Common myeloid progenitor, CD34-positive (primary cell): ENCODE results near the gene SLC19A1.

Experiments used
- CTCF ChIA-PET: fragments of 350-600 bp; sonication (Branson Sonifier 250); formaldehyde crosslinking; loops from one replicate; lab custom pipeline; 2021; ENCODE audit warnings: antibody characterized with exemption; lab: Charles Lee
- POLR2A ChIA-PET: fragments of 350-600 bp; sonication (Branson Sonifier 250); formaldehyde crosslinking; loops from one replicate; lab custom pipeline; 2021; ENCODE audit warnings: antibody characterized with exemption; lab: Charles Lee
- DNase-seq, 3 donors: peaks; one replicate each; pipeline versions ENCODE4 v3.0.0 to v3.0.0-alpha.2; 2013
- H3K27ac ChIP-seq, 2 experiments: 1 replicate in 1 of 2; 2 replicates in 1 of 2; pipeline ENCODE4 v1.7.0; 2013; ENCODE audit warnings: inconsistent platforms in 2 of 2, low read length in 2 of 2, mild to moderate bottlenecking in 2 of 2, low read depth in 1 of 2, moderate library complexity in 1 of 2; ENCODE audit not compliant: severe bottlenecking in 2 of 2, insufficient read depth in 1 of 2, poor library complexity in 1 of 2
- H3K27me3 ChIP-seq, 5 experiments: replicated peaks in 2 of 5; 1 replicate in 3 of 5; 2 replicates in 2 of 5; pipeline versions ENCODE4 v1.6.1 to v1.7.0; 2013; ENCODE audit warnings: low read length in 4 of 5, mild to moderate bottlenecking in 2 of 5, moderate library complexity in 2 of 5, inconsistent platforms in 1 of 5; ENCODE audit not compliant: insufficient read depth in 5 of 5, control insufficient read depth in 4 of 5
- H3K36me3 ChIP-seq, 4 experiments: 1 replicate in 2 of 4; 2 replicates in 2 of 4; pipeline versions ENCODE4 v1.6.1 to v1.7.0; 2013; ENCODE audit warnings: low read length in 3 of 4, control low read depth in 1 of 4, mild to moderate bottlenecking in 1 of 4; ENCODE audit not compliant: control insufficient read depth in 4 of 4, insufficient read depth in 4 of 4
- H3K4me1 ChIP-seq, 4 experiments: 1 replicate in 3 of 4; 2 replicates in 1 of 4; pipeline versions ENCODE4 v1.6.1 to v1.7.1; 2013; ENCODE audit warnings: low read length in 3 of 4, mild to moderate bottlenecking in 3 of 4, control low read depth in 1 of 4, inconsistent platforms in 1 of 4, moderate library complexity in 1 of 4; ENCODE audit not compliant: control insufficient read depth in 4 of 4, insufficient read depth in 4 of 4; ENCODE audit errors: control extremely low read depth in 1 of 4
- H3K4me3 ChIP-seq, 7 experiments: 1 replicate in 4 of 7; 2 replicates in 3 of 7; pipeline versions ENCODE4 v1.5.1 to v1.7.0; 2013; ENCODE audit warnings: mild to moderate bottlenecking in 7 of 7, low read length in 6 of 7, moderate library complexity in 6 of 7, inconsistent platforms in 2 of 7, low read depth in 2 of 7, control low read depth in 1 of 7; ENCODE audit not compliant: insufficient read depth in 4 of 7, control insufficient read depth in 1 of 7; ENCODE audit errors: extremely low read depth in 1 of 7
- H3K9me3 ChIP-seq, 5 experiments: 1 replicate in 4 of 5; 2 replicates in 1 of 5; pipeline versions ENCODE4 v1.6.1 to v1.7.1; 2013; ENCODE audit warnings: low read length in 4 of 5, mild to moderate bottlenecking in 2 of 5, inconsistent platforms in 1 of 5, low read depth in 1 of 5, moderate library complexity in 1 of 5; ENCODE audit not compliant: control insufficient read depth in 4 of 5, insufficient read depth in 2 of 5; ENCODE audit errors: control extremely low read depth in 1 of 5
- WGBS: methylation state at CpG from one replicate; pipeline ENCODE4 v1.1.5; 2013; ENCODE audit not compliant: insufficient coverage; 5-methylcytosine and 5-hydroxymethylcytosine counted together

Gene SLC19A1

DNA sequence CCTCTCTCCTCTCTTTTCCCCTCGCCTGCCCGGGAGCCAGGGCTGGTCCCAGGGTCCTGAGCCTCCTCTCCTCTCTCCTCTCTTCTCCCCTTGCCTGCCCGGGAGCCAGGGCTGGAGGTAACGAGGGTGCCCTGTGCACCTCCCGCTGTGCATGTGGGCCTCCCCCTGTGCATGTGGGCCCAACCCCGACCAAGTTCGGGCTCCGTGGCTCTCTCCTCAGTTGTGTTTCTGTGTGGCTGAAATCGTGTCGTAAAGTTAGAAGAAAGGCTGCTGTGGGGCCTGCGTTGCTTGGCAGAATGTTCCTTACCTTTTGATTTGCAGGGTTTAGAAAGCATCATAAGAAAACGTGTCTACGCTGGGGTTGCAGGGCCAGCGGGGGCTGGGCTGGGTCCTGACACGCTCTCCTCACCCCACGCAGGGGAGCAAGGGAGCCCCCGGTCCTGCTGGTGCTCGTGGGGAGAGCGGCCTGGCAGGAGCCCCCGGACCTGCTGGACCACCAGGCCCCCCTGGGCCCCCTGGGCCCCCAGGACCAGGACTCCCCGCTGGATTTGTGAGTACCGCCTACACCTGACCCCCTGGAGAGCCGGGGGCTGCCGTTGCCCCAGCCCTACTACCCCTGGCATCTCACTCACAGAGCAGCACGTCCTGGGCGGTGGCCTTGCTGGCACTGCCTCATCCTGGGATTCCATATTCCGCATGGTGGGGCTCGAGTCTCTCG is 55.6 kb downstream of the SLC19A1 start:
- no peak for DNase-seq
- 95% methylated on average over 26 of the region's 29 CpGs for WGBS
- CTCF ChIA-PET = no interaction called here

DNA sequence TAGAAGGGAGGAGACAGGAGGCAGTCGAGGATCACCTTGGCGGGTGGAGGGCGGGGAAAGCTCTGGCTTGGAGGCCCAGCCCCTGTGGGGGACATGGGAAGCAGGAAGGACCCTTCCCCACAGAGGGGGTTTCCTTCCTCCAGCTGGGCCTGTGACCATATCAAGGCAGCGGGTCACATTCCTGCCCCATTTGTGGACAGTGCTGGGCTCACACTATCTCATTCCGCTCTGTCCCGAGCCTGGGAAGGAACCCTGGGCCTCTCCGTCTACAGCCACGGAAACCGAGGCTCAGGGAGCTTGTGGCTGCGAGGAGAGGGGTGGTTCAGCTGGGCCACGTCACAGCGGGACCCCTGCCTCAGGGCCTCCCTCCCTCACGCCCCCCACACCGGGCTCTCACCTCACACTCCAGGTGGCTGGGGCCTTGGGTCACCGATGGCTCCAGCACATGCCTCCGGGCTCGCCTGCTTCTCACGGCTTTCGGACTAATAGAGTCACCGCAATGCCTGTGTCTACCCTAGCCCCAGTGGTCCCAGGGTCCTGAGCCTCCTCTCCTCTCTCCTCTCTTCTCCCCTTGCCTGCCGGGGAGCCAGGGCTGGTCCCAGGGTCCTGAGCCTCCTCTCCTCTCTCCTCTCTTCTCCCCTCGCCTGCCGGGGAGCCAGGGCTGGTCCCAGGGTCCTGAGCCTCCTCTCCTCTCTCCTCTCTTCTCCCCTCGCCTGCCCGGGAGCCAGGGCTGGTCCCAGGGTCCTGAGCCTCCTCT is 56.4 kb downstream of the SLC19A1 start:
- Histone ChIP-seq H3K36me3 (no peaks in the 10 kb centered on the region), H3K9me3 (no peaks in the 10 kb centered on the region), H3K4me1 (peaks cover 0 to 34% (median 19%) of the 10 kb centered on the region in 4 experiments), H3K4me3 (no peak overlapping the region), H3K27ac (no peak overlapping the region), H3K27me3 (no peaks in the 10 kb centered on the region)
- CTCF ChIA-PET = interaction anchor here (0.5 kb wide), 1 partner anchor 180 kb away, joined by 3 read pairs; no protein-coding TSS in a partner anchor
- no peak for DNase-seq
- POLR2A ChIA-PET = no interaction called here
- over 99% methylated on average over 23 of the region's 25 CpGs for WGBS

More for the DNA sequence above, 55.6 kb downstream of the SLC19A1 start:
- Histone ChIP-seq H3K27ac (no peak overlapping the region), H3K36me3 (no peaks in the 10 kb centered on the region), H3K4me1 (peaks cover 0 to 36% (median 19%) of the 10 kb centered on the region in 4 experiments), H3K4me3 (no peak overlapping the region), H3K9me3 (no peaks in the 10 kb centered on the region), H3K27me3 (no peaks in the 10 kb centered on the region)
- POLR2A ChIA-PET = no interaction called here

DNA sequence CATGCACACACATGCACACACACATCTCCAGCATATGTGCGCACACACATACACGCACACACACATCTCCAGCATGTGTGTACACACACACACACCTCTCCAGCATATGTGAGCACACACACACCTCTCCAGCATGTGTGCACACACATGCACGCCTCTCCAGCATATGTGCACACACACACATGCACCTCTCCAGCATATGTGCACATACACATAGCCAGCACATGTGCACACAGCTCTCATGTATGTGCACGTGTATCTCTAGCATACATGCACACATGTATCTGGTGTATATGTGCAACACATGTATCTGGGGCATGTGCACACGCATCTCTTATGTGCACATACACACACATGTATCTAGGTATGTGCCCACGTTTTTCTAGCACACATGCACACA is 57.9 kb downstream of the SLC19A1 start:
- POLR2A ChIA-PET = no interaction called here
- CTCF ChIA-PET = no interaction called here
- H3K4me3 ChIP-seq = no peak overlapping the region
- no peaks in the 10 kb centered on the region for H3K27me3 ChIP-seq
- H3K27ac ChIP-seq = no peak overlapping the region
- DNase-seq = no peak
- H3K36me3 ChIP-seq = no peaks in the 10 kb centered on the region
- H3K9me3 ChIP-seq = no peaks in the 10 kb centered on the region
- H3K4me1 ChIP-seq = peaks cover 0 to 25% (median 20%) of the 10 kb centered on the region in 4 experiments
- WGBS = 85% methylated on average over 4 of the region's 6 CpGs

DNA sequence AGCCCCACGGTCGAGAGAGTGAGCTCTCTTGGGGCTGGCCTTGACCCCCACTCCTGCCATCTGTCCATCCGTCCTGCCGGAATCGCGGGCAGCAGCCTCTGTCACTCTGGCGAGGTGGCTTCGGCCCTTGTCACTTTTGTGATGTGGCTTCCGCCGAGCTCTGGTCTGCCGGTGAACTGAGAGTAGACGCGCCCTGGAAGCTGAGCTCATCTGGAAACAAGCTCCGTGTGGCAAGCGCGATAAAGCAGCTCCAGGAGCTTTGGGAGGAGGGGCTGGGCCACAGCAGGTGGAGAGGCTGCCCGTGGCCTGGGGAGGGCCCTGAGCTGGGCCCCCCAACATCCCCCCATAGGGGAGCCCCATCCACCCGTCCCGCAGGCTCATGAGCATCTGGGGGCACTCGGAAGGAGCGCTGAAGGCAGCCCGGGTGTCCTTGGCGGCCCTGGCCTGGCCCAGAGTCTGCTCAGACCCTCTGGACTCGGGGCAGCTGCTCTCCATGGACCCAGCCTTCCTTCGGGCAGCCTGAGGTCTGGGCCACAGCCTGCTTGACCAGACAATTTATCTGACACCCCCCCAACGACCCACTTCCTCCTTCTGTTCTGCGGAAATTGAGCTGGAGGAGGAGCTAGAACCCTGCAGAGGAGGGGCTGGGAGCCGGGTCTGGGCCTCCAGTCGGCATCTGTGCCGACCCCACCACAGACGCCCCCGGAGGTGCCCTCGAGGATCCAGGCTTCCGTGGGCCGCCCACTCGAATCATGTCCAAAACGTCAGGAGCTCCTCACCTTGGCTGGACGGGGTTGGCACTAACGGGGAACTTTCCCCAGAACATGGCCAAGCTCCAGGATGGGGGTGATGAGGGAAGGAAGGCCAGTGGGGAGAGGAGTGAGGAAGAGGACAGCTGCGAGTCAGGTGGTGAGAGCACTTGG is 59.1 kb downstream of the SLC19A1 start:
- Histone ChIP-seq H3K27ac (peak overlapping the region in 1 of 2 experiments; percentile 70), H3K4me1 (peaks cover 0 to 35% (median 30%) of the 10 kb centered on the region in 4 experiments), H3K36me3 (no peaks in the 10 kb centered on the region), H3K4me3 (peak overlapping the region in 6 of 7 experiments; percentile 11 to 70 (median 38)), H3K9me3 (no peaks in the 10 kb centered on the region), H3K27me3 (no peaks in the 10 kb centered on the region)
- peak; percentile 71 to 90 (median 90) for DNase-seq
- 16% methylated on average over 32 of the region's 40 CpGs for WGBS
- ChIA-PET CTCF (interaction anchor here (0.9 to 1.9 kb wide), 7 partner anchors 9 to 343 kb away, joined by 3 to 6 read pairs (median 5); no protein-coding TSS in a partner anchor), POLR2A (interaction anchor here (1.0 kb wide), 1 partner anchor 19 kb away, joined by 3 read pairs; no protein-coding TSS in a partner anchor)

DNA sequence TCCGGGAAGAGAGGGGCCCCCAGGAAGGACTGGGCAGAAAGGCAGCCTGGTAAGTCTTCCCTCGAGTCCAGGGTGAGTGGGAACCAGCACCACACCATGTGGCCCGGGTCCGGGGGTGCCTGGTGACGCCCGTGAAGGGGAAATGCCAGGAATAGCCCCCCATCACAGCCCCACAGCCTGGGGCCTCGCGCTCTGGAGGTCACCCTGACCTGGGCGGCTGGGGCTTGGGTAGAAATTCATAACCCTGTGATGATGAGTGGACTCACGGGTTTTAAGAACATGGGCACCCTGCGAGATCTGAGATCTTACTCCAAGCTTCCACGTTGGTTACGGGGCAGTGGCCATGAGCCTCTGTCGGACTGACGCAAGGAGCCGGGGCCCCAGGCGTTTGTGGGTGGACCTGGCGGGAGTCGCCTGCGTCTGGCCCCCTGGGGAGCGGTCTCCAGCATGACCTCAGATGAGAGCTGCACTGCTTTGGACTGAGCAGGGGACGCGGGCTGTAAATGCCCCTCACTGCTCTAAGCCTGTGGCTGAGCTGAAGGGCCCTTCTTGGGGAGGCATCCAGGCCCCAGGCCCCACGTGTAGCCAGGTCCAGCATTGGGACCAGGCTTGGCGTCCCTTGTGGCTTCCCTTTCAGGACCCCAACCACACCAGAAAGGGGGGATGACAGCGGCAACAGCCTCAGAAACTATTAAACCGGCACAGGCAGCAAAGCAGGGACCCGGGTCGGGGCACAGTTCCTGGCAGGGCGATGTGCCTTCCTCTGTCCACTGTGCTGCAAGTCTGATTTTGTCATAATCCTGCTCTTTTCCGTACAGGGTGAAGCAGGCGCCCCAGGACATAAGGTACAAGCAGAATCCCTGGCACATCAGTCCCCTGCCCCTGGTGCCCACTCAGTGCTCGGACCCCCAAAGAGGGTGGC is 60.0 kb downstream of the SLC19A1 start:
- 92% methylated on average over 32 of the region's 33 CpGs for WGBS
- Histone ChIP-seq H3K27ac (peak overlapping the region in 1 of 2 experiments; percentile 70), H3K9me3 (no peaks in the 10 kb centered on the region), H3K36me3 (no peaks in the 10 kb centered on the region), H3K4me3 (peak overlapping the region in 3 of 7 experiments; percentile 45 to 70 (median 59)), H3K27me3 (no peaks in the 10 kb centered on the region), H3K4me1 (peaks cover 0 to 44% (median 36%) of the 10 kb centered on the region in 4 experiments)
- ChIA-PET CTCF (interaction anchor here (0.9 to 1.9 kb wide), 6 partner anchors 10 to 342 kb away, joined by 3 to 6 read pairs (median 5); no protein-coding TSS in a partner anchor), POLR2A (no interaction called here)
- DNase-seq = no peak

DNA sequence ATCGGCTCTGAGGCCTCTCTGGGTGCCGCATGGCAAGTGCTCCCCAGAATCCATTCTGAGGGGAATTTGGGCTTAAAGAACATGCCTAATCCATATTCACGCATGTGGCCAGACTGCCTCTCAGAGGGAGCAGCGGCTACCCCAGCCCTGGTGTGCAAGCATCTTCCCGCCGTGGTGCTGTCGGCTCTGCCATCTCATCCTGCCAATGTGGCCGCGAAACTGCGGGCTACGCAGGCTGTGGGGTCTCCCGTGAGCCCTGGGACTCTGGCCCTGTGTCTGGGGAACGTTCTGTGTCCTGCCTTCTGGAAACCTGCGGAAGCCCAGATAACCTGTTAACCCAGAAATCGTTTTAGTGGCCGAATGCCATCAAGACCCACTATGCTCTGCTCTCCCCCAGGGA is 60.7 kb downstream of the SLC19A1 start:
- Histone ChIP-seq H3K4me1 (peaks cover 0 to 45% (median 36%) of the 10 kb centered on the region in 4 experiments), H3K36me3 (no peaks in the 10 kb centered on the region), H3K4me3 (no peak overlapping the region), H3K27ac (no peak overlapping the region), H3K27me3 (no peaks in the 10 kb centered on the region), H3K9me3 (no peaks in the 10 kb centered on the region)
- over 99% methylated on average over 16 of the region's 16 CpGs for WGBS
- CTCF ChIA-PET = no interaction called here
- DNase-seq = no peak
- POLR2A ChIA-PET = no interaction called here
